Measurements from ENCODE around the gene UST.

UST gene

DNA sequence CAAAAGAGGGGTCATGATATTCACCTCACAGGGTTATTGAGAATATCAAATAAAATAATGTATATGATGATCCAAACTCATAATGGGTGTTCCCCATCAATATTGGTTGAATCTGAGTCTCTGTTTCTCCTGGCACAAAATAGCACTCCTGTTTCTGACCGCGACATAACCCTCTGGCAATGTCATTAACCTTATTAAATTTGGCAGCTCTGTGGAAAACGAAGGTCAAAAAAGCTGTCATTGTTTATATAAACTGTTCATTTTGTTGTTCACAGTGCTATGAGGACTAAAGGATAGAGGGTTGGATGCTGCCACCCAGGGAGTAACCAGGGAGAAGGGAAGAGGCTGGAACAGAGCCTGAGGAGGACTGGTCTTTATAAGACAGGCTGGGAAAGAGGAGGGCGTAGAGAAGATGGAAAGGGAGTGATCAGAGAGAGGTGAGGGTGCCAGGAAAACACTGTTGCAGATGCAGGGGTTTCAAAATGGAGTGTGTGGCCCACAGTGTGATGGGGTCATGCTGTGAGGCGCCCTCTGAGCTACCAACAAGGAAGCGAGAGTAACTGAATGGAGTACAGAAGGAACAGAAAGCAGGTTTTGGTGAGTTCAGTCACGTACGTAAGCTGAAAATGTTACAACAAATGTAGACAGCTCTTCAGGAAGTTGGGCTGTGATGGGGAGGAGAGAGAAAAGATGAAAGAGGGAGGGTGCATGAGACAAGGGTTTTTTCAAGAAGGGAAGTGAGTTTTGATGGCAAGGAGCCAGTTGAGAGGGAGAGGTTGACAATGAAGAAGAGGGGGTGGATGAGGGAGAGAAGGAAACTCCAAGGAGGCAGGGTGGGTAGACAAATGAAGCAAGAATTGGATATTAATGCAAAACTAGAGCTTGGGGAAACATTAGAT, 319.1 kb downstream of the UST start:
- TF ChIP-seq, protein P1, sequence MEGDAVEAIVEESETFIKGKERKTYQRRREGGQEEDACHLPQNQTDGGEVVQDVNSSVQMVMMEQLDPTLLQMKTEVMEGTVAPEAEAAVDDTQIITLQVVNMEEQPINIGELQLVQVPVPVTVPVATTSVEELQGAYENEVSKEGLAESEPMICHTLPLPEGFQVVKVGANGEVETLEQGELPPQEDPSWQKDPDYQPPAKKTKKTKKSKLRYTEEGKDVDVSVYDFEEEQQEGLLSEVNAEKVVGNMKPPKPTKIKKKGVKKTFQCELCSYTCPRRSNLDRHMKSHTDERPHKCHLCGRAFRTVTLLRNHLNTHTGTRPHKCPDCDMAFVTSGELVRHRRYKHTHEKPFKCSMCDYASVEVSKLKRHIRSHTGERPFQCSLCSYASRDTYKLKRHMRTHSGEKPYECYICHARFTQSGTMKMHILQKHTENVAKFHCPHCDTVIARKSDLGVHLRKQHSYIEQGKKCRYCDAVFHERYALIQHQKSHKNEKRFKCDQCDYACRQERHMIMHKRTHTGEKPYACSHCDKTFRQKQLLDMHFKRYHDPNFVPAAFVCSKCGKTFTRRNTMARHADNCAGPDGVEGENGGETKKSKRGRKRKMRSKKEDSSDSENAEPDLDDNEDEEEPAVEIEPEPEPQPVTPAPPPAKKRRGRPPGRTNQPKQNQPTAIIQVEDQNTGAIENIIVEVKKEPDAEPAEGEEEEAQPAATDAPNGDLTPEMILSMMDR (IDR thresholded peaks at IDR 0.05; ENCODE audit: extremely low read depth, missing control alignments), result no peak

DNA sequence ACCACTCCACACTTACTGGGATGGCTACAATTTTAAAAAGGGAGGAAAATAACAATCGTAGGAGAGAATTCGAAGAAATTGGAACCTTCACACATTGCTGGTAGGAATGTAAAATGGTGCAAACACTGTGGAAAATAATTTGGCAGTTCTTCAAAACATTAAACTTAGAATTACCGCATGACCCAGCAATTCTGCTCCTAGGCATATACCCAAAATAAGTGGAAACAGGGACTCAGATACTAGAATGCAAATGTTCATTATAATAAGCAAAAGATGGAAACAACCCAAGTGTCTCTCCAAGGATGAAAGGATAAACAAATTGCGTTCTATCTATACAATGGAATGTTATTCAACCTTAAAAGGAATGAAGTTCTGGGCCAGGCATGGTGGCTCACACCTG, 325.2 kb downstream of the UST start:
- TF ChIP-seq, protein P1 (IDR thresholded peaks at IDR 0.05; ENCODE audit: extremely low read depth, missing control alignments), result no peak
- DNase-seq (ENCODE audit: low spot score), result no peak

More for the DNA sequence above, 319.1 kb downstream of the UST start:
- peak; percentile 79 for DNase-seq (ENCODE audit: low spot score)

DNA sequence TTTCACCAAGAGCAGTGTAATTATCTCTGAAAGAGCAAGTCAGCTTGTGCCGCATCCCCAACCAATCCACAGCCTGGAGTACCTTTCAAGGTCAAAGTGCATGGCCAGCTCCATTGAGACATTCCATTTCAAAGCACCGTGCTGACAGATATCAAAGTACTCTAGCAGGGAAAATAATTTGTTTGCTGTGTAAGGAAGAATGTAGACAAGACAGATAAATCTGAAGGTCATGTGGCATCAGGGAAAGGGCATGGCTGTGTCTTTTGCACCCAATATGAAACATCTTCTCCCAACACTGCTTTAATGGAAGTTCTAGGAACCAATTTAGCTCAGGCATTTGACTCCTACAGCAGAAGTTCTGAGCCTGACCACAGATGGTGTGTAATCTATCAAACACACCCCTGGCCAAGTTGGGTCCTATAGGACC, 328.0 kb downstream of the UST start:
- no peak for DNase-seq (ENCODE audit: low spot score)

DNA sequence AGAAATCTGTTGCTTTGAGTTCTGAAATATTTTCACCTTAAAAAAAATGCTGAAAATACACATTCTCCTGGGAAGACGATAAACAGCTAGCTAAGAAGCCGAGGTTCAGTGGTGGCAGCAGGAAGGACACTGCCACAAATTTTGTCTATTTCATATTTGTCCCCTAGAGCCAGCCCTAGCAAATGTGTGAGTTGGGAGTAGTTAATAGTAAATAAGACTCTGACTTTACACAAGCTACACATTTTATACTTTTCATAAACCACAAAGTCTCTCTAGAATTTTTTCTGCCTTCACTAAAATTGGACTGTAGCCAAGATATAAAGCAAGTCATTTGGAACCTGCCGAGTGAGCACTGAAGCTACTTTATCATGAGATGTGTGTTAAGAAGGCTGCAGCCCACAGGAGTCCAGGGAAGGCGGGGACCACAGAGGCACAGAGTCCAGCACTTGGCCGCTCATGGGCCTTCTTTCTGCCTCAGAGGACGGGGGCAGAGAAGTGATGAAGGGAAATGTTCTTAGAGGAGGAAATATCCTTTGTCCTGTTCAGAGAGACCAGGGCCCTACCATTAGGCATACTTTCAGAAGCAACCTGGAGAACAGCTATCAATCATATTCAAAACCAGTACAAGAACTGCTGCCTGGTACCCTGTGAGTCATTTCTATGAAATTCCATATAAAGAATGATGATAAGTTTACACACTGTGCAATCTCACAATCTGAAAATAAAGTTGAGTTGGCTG, 329.0 kb downstream of the UST start:
- DNase-seq (ENCODE audit: low spot score), result no peak
- TF ChIP-seq, protein P1 (IDR thresholded peaks at IDR 0.05; ENCODE audit: extremely low read depth, missing control alignments), result no peak

More for the DNA sequence above, 328.0 kb downstream of the UST start:
- TF ChIP-seq, protein P1 (IDR thresholded peaks at IDR 0.05; ENCODE audit: extremely low read depth, missing control alignments), result no peak

DNA sequence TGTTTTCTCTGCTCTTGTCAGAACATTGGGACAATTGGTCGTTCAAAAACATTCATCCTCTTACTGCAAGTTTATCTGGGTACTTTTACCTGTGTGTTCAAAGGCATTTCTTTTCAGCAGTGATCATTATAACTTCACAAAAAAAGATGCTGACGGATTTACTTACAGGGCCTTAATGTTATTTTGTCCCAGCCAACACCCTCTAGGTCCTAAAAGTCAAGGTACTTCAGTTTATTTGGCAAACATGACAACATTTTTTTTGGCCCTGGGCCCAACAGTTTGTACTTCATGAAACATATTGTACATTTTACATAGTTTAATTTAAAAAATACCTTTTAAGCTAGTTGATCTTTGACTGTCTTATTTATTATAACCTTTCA, 329.5 kb downstream of the UST start:
- no peak for DNase-seq (ENCODE audit: low spot score)
- TF ChIP-seq, protein P1 (IDR thresholded peaks at IDR 0.05; ENCODE audit: extremely low read depth, missing control alignments), result no peak

DNA sequence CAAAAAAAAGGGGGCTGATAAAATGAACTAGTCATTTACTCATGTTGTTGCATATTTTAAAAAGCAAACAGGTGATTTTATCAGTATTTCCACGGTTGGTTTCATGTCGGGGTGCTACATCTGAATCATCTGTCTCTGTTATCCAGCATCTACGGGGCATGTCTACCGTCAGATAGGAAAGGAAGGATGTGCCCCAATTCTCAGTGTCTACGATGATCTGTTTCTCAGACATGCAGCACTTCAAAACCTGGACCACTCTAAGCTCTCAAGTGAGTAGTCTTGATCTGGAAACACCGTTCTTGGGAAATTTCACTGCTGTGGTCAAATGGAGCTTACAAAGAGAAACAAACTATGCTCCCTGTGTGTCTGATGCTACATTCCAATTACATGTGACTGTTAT, 330.4 kb downstream of the UST start:
- no peak for DNase-seq (ENCODE audit: low spot score)
- TF ChIP-seq, protein P1 (IDR thresholded peaks at IDR 0.05; ENCODE audit: extremely low read depth, missing control alignments), result no peak

DNA sequence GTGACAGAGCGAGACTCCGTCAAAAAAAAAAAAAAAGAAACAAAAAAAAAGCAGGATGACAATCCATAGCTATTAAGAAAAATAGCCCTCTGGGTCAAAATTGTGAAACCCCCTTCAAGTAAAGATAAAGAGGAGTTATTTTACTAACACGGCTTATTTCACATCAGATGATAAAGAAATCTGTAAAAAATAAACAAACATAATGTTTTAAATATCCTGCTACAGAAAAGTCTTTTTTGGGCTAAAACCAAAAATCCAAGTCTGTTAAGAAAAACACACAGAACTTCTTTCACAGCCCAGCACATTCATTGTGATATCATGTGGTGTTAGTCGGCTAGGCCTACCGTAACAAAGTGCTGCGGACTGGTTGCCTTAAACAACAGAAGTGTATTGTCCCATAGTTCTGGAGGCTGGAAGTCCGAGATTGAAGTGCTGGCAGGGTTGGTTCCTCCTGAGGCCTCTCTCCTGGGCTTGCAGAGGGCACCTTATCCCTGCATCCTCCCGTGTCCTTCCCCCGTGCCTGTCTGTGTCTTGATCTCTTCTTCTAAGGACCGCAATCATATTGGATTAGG, 331.5 kb downstream of the UST start:
- DNase-seq (ENCODE audit: low spot score), result no peak
- TF ChIP-seq, protein P1 (IDR thresholded peaks at IDR 0.05; ENCODE audit: extremely low read depth, missing control alignments), result no peak

Data from GM20000 (cell line).